Breast epithelium (tissue), 4 donors: ENCODE results near the gene ZNF547. TPM values are rescaled to one million over a fixed set of nuclear protein-coding genes. Genes with fewer than 3 reads are reported as not detected.

ENCODE experiments used
- DNase-seq, 2 donors: peaks; one replicate each; pipeline ENCODE4 v3.0.0-alpha.2; 2019; ENCODE audit warnings: low spot score in 2 of 2
- H3K27ac ChIP-seq, 2 donors: fragments of 200-600 bp; sonication (generic) in 1 of 2; one replicate each; pipeline ENCODE4 v1.5.1; 2016 to 2019; ENCODE audit warnings: mild to moderate bottlenecking in 1 of 2
- H3K27me3 ChIP-seq, 2 donors: fragments of 200-600 bp; sonication (generic) in 1 of 2; one replicate each; pipeline versions ENCODE4 v1.5.1 to v1.6.0; 2017 to 2019; ENCODE audit warnings: control low read depth in 1 of 2, mild to moderate bottlenecking in 1 of 2
- H3K36me3 ChIP-seq: fragments of 200-600 bp; one replicate; pipeline ENCODE4 v1.5.1; 2019
- H3K4me1 ChIP-seq, 2 donors: fragments of 200-600 bp; sonication (generic); one replicate each; pipeline ENCODE4 v1.5.1; 2016 to 2019; ENCODE audit warnings: control low read depth in 1 of 2
- H3K4me3 ChIP-seq, 3 donors: fragments of 200-600 bp; sonication (generic); 1 replicate in 2 of 3; 2 replicates in 1 of 3; pipeline ENCODE4 v1.5.1; 2016 to 2019; ENCODE audit warnings: mild to moderate bottlenecking in 3 of 3, moderate library complexity in 2 of 3
- H3K9me3 ChIP-seq, 2 donors: fragments of 200-600 bp; sonication (generic) in 1 of 2; one replicate each; pipeline ENCODE4 v1.5.1; 2016 to 2019; ENCODE audit warnings: control low read depth in 1 of 2
- POLR2A ChIP-seq: fragments of 450-650 bp; IDR thresholded peaks from one replicate; pipeline ENCODE4 v1.6.1; 2016; ENCODE audit warnings: antibody characterized with exemption, mild to moderate bottlenecking, moderate library complexity
- POLR2AphosphoS5 ChIP-seq, 3 donors: sonication (generic); formaldehyde crosslinking; IDR thresholded peaks; one replicate each; pipeline ENCODE4 v1.6.1; 2017; ENCODE audit warnings: antibody characterized with exemption in 3 of 3
- intact Hi-C: fragments of 100-400 bp; cut with DNase I; formaldehyde crosslinking; loops from one replicate; pipeline ENCODE4 v1.15.1; 2023; ENCODE audit warnings: low total_unique reads
- total RNA-seq, 3 donors: library from RNA; depleted of rRNA; stranded (reverse); fragments of >200 nt; gene quantifications; one replicate each; pipeline ENCODE4 v1.1.0, GENCODE V29; 2016
- TF ChIP-seq, protein P1 (sequence below), 3 donors: fragments of 450-650 bp; IDR thresholded peaks; one replicate each; pipeline ENCODE4 v1.5.1; 2016 to 2017; ENCODE audit warnings: antibody characterized with exemption in 3 of 3, mild to moderate bottlenecking in 3 of 3, moderate library complexity in 3 of 3

Gene ZNF547
- total RNA-seq: 1 to 10 TPM; 1.6 to 3.8 (median 2.4) TPM

DNA sequence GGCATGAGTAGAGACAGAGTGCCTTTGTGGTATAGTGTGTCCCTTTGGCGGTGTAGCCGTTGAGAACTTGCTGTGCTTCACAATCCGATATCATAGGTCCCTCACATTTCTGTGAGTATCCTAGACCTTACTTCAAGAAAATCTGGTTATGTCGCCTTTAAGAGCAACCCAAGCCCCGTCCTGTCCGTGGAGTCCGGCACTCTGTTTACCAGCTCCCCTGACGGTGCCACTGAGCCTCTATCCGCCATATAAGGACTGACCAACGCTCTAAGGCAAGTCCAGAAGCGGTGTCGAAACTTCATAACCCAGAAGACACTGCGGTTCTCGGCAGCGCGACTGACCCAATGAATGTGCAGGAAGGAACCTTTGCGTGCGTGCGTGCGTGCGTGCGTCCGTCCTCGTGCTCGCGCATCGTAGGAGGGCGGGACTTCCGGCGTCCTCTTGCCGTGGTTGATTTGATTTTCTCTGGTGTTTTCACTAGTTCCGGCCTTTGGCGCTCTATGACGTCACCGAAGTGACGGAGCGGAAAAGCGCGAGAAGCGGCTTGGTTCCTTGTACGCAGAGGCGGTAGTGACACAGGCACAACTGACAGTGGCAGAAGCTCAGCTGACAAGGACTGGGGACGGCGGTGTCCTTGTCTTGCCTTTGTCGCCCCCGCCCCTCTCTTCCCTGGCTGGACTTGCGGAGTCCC is at the start of gene ZNF547, which contains the start of gene TRAPPC2B:
Gene ZNF547 (plus strand): TSS at position 555 of the 691 bp plus-strand sequence. CDS start 5,005 bp downstream, outside the sequence.
Gene TRAPPC2B (plus strand): TSS at position 555 of the 691 bp plus-strand sequence. CDS start 1,283 bp downstream, outside the sequence.
- no peaks in the 10 kb centered on the region for H3K36me3 ChIP-seq
- H3K9me3 ChIP-seq: peaks cover 21 to 30% of the 10 kb centered on the region in 2 donors
- TF ChIP-seq POLR2AphosphoS5 (IDR thresholded peaks at IDR 0.05): peak; percentile 80 to 97 (median 87)
- TF ChIP-seq POLR2A: peak; percentile 43
- TF ChIP-seq, protein P1, sequence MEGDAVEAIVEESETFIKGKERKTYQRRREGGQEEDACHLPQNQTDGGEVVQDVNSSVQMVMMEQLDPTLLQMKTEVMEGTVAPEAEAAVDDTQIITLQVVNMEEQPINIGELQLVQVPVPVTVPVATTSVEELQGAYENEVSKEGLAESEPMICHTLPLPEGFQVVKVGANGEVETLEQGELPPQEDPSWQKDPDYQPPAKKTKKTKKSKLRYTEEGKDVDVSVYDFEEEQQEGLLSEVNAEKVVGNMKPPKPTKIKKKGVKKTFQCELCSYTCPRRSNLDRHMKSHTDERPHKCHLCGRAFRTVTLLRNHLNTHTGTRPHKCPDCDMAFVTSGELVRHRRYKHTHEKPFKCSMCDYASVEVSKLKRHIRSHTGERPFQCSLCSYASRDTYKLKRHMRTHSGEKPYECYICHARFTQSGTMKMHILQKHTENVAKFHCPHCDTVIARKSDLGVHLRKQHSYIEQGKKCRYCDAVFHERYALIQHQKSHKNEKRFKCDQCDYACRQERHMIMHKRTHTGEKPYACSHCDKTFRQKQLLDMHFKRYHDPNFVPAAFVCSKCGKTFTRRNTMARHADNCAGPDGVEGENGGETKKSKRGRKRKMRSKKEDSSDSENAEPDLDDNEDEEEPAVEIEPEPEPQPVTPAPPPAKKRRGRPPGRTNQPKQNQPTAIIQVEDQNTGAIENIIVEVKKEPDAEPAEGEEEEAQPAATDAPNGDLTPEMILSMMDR (IDR thresholded peaks at IDR 0.05): no peak
- H3K27me3 ChIP-seq: no peaks in the 10 kb centered on the region
- intact Hi-C loops: no loop called here
- H3K4me1 ChIP-seq: no peaks in the 10 kb centered on the region
- H3K27ac ChIP-seq: peak within 1 kb of the TSS; percentile 94 to 99
- peak; percentile 99 to 100 for DNase-seq
- H3K4me3 ChIP-seq: peak within 1 kb of the TSS; percentile 82 to 93 (median 83)

DNA sequence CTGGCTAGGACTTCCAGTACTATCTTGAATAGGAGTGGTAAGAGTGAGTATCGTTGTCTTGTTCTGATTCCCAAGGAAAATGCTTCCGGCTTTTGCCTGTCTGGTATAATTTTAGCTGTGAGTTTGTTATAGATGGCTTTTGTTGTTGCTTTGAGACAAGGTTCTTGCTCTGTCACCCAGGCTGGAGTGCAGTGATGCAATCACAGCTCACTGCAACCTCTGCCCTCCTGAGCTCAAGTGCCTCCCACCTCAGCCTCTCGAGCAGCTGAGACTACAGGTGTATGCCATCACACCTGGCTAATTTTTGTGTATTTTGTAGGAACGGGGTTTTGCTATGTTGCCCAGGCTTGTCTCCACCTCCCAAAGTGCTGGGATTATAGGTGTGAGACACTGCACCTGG is 49.2 kb upstream of the ZNF547 start:
- no peaks in the 10 kb centered on the region for H3K27me3 ChIP-seq
- intact Hi-C loops: no loop called here
- DNase-seq: no peak
- peaks cover 0 to 6% of the 10 kb centered on the region in 2 donors for H3K9me3 ChIP-seq
- H3K4me3 ChIP-seq: no peak overlapping the region
- TF ChIP-seq, protein P1 (IDR thresholded peaks at IDR 0.05): no peak
- no peak for TF ChIP-seq POLR2AphosphoS5 (IDR thresholded peaks at IDR 0.05)
- no peak for TF ChIP-seq POLR2A
- H3K27ac ChIP-seq: no peak overlapping the region
- H3K4me1 ChIP-seq: no peaks in the 10 kb centered on the region
- H3K36me3 ChIP-seq: no peaks in the 10 kb centered on the region

DNA sequence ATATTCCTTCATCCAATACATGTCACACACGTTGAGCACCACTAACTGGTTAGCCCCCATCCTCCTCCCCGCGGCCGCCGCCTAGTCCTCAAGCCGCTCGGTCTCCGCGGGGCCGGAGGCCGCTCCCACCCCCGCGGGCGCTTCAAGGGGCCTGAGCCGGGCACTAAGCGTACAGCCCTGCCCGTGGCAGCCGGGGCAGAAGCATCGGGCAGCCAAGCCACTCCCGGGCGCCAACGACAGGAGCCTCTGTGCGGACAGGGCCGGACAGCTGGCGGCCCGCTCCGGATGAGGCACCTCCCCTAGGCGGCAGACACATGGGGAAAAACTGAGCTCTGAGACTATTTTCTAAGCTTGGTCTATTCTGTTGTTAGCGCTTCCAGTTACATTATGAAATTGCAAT is 45.8 kb upstream of the ZNF547 start:
- H3K9me3 ChIP-seq: peaks cover 0 to 2% of the 10 kb centered on the region in 2 donors

DNA sequence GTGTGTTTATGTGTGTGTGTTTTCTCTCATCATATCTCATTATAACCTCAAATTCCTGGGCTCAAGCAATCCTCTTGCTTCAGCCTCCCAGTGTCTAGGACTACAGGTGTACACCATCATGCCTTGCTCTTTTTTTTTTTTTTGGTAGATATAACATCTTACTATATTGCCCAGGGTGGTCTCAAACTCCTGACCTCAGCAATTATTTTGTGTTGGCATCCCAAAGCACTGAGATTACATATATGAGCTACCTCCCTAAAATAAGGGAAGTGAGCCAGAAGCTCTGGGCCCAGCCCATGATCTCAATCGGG is 43.5 kb upstream of the ZNF547 start:
- peaks cover 3 to 18% of the 10 kb centered on the region in 2 donors for H3K9me3 ChIP-seq
- peaks cover 12% of the 10 kb centered on the region for H3K36me3 ChIP-seq
- intact Hi-C loops: no loop called here
- no peaks in the 10 kb centered on the region for H3K27me3 ChIP-seq
- H3K4me3 ChIP-seq: peak overlapping the region; percentile 82 to 89 (median 86)
- H3K4me1 ChIP-seq: peaks cover 0 to 7% of the 10 kb centered on the region in 2 donors
- no peak for DNase-seq
- H3K27ac ChIP-seq: peak overlapping the region; percentile 92 to 93
- TF ChIP-seq POLR2AphosphoS5 (IDR thresholded peaks at IDR 0.05) (no peak), POLR2A (no peak)
- TF ChIP-seq, protein P1 (IDR thresholded peaks at IDR 0.05): no peak

More for the DNA sequence above, 45.8 kb upstream of the ZNF547 start:
- Histone ChIP-seq H3K36me3 (no peaks in the 10 kb centered on the region), H3K4me1 (peaks cover 0 to 7% of the 10 kb centered on the region in 2 donors), H3K27me3 (no peaks in the 10 kb centered on the region), H3K4me3 (peak overlapping the region in 1 of 3 donors; percentile 31), H3K27ac (no peak overlapping the region)
- DNase-seq: no peak
- intact Hi-C loops: no loop called here
- TF ChIP-seq POLR2AphosphoS5 (IDR thresholded peaks at IDR 0.05) (no peak), POLR2A (no peak)
- TF ChIP-seq, protein P1 (IDR thresholded peaks at IDR 0.05): no peak
